Kidney epithelial cell (primary cell): ENCODE measurements around the gene ZNF71. TPM values are rescaled to one million over a fixed set of nuclear protein-coding genes. Genes with fewer than 3 reads are reported as not detected.

Experiments
- DNase-seq: peaks from one replicate; pipeline ENCODE4 v3.0.0-alpha.2; 2010; ENCODE audit warnings: low read depth
- H3K27me3 ChIP-seq: 2 replicates; pipeline ENCODE4 v1.6.0; 2011; ENCODE audit warnings: low read length; ENCODE audit not compliant: control insufficient read depth, insufficient read depth
- H3K36me3 ChIP-seq: 2 replicates; pipeline ENCODE4 v1.5.1; 2011; ENCODE audit warnings: low read length; ENCODE audit not compliant: control insufficient read depth, insufficient read depth
- H3K4me3 ChIP-seq: 2 replicates; pipeline ENCODE4 v1.5.1; 2011; ENCODE audit warnings: low read depth, mild to moderate bottlenecking, control low read depth, low read length
- CTCF ChIP-seq: IDR thresholded peaks from 2 replicates; pipeline ENCODE4 v1.5.1; 2011; ENCODE audit warnings: mild to moderate bottlenecking, moderate library complexity, low read length, control low read depth, inconsistent platforms; ENCODE audit not compliant: insufficient read depth, poor library complexity, severe bottlenecking
- total RNA-seq: library from RNA; depleted of rRNA; stranded (reverse); fragments of >200 nt; gene quantifications from 2 replicates; pipeline ENCODE4 v1.2.3, GENCODE V29; 2015

Gene ZNF71
- 12.3 and 14.2 TPM in 2 replicates for total RNA-seq

GRCh38 chr19:56594783-56595547, at the start of gene ZNF71:
Gene ZNF71, plus strand, starts transcription at chr19:56595302. Its CDS starts 6,257 bp downstream, at chr19:56601559.
- DNase-seq: peak; percentile 37
- no peak for TF ChIP-seq CTCF
- peaks cover 1% of the 10 kb centered on the region for H3K36me3 ChIP-seq
- peak within 1 kb of the TSS; percentile 87 for H3K4me3 ChIP-seq
- H3K27me3 ChIP-seq: no peaks in the 10 kb centered on the region

- DNase-seq: no peak
- H3K4me3 ChIP-seq: no peak overlapping the region
- no peaks in the 10 kb centered on the region for H3K27me3 ChIP-seq
- peak; percentile 9 for TF ChIP-seq CTCF
- H3K36me3 ChIP-seq: peaks cover 6% of the 10 kb centered on the region
Measured at GRCh38 chr19:56547535-56547934, 47.6 kb upstream of the ZNF71 start.

- Histone ChIP-seq H3K4me3 (no peak overlapping the region), H3K36me3 (peaks cover 5% of the 10 kb centered on the region), H3K27me3 (no peaks in the 10 kb centered on the region)
- DNase-seq: no peak
- TF ChIP-seq CTCF: no peak
Measured at GRCh38 chr19:56554272-56554869, 40.7 kb upstream of the ZNF71 start.

GRCh38 chr19:56562766-56563165, 32.3 kb upstream of the ZNF71 start:
- no peak for DNase-seq
- TF ChIP-seq CTCF: no peak

GRCh38 chr19:56566904-56567273, 28.2 kb upstream of the ZNF71 start:
- Histone ChIP-seq H3K4me3 (peak overlapping the region; percentile 95), H3K27me3 (no peaks in the 10 kb centered on the region), H3K36me3 (peaks cover 2% of the 10 kb centered on the region)
- no peak for TF ChIP-seq CTCF
- no peak for DNase-seq

More at GRCh38 chr19:56562766-56563165, 32.3 kb upstream of the ZNF71 start:
- Histone ChIP-seq H3K4me3 (no peak overlapping the region), H3K27me3 (no peaks in the 10 kb centered on the region), H3K36me3 (no peaks in the 10 kb centered on the region)
